GM19099 (cell line): ENCODE measurements around the gene DENND5B.

Experiments
- POLR2A ChIP-seq: IDR thresholded peaks from 3 replicates; pipeline ENCODE4 v1.6.1; 2011; ENCODE audit warnings: low read depth; ENCODE audit not compliant: insufficient read length; ENCODE audit errors: extremely low read depth

Gene DENND5B

DNA sequence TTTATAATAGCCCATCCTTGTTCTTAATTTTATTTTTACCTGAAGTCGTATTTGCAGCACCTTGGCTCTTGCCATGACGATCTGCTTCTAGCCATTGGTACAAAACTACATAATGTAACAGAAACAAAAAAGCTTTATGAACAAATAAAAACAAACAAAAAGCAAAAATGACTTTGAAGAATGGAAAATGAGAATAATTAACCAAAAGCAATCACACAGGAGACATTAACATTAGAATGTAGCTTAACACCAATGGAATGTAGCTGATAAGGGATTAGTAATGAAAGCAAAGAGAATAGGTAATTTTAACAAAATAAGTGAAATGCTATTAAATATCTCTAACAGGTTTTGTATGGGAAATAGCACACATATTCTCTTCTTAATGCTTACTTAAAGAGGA, 91.4 kb downstream of the DENND5B start:
- no peak for TF ChIP-seq POLR2A

- TF ChIP-seq POLR2A: no peak
Measured at GRCh38 chr12:31498424-31498823, 92.5 kb downstream of the DENND5B start.

- no peak for TF ChIP-seq POLR2A
Measured at GRCh38 chr12:31496257-31496656, 94.7 kb downstream of the DENND5B start.

GRCh38 chr12:31494455-31494854, 96.5 kb downstream of the DENND5B start:
- TF ChIP-seq POLR2A: no peak

- TF ChIP-seq POLR2A: no peak
Measured at GRCh38 chr12:31492599-31493196, 98.2 kb downstream of the DENND5B start.

GRCh38 chr12:31491841-31492598, 98.9 kb downstream of the DENND5B start:
- no peak for TF ChIP-seq POLR2A

GRCh38 chr12:31491241-31491794, 99.6 kb downstream of the DENND5B start:
- no peak for TF ChIP-seq POLR2A

- TF ChIP-seq POLR2A: no peak
Measured at GRCh38 chr12:31488737-31489338, 102.1 kb downstream of the DENND5B start.

DNA sequence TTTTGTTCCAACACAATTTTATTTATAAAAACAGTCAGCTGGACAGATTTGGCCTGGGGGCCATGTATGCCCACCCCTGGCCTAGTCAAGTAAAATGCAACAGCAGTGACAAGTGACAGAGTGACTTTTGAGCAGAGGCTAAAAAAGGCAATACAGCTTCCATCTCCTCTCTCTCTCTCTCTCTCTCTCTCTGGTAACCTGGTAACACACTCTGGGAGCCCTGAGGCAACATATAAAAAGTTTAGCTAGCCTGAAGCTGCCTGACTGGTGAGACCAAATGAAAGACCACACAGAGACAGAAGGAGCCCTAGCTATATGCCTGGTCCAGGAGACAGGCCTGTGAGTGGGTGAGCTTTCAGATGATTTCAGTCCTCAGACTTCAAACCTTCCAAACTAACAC, 105.4 kb downstream of the DENND5B start:
- TF ChIP-seq POLR2A: no peak

- no peak for TF ChIP-seq POLR2A
Measured at GRCh38 chr12:31482816-31483215, 108.1 kb downstream of the DENND5B start.

DNA sequence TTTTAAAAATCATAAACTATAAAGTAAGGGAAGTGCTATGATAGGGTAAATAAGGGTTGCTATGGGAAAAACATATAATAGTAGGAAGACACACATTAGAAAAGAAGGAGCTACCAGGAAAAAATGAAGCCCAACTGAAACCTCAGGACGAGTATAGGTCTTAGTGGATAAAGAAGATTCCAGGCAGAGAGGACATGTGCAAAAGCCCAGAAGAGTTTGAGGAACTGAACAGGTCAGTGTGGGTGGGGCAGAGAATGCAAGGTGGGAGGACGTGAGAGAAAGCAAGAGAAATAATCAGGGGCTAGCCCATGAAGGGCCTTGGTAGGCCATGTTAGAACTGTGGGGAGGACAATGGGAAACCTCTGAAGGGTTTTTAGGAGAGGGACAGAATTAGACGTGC, 109.5 kb downstream of the DENND5B start:
- TF ChIP-seq POLR2A: no peak

- TF ChIP-seq POLR2A: no peak
Measured at GRCh38 chr12:31479516-31480210, 111.3 kb downstream of the DENND5B start.

GRCh38 chr12:31478898-31479297, 112.0 kb downstream of the DENND5B start:
- TF ChIP-seq POLR2A: no peak

DNA sequence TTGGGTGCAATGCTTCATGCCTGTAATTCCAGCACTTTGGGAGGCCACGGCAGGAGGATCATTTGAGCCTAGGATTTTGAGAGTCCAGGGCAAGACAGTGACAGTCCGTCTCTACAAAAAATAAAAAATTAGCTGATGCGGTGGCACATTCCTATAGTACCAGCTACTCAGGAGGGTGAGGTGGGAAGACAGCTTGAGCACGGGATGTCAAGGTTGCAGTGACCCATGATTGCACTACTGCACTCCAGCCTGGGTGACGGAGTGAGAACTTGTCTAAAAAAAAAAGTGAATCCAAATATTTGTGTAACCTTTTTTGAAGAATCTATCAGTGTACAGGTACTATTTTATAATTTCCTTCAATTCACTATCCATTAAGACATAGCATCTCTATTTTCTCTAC, 112.5 kb downstream of the DENND5B start:
- TF ChIP-seq POLR2A: no peak

DNA sequence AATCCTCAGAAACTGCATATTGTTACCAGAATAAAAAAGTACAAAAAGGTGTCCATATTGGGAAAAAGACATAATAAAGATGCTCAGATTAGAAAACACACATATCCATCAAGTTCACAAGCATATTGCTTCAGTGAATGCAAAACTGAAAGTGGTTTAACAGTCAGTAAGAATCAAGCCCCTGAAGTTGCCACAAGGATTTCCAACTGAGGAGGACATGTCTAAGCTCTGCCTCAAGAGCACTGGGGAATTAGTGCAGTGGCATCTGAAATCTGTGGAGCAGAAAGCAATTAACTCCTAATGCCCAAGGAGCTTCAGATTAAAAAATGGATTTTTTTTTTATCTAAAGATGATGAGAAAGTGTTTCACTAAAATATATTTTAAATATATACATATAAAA, 113.2 kb downstream of the DENND5B start:
- TF ChIP-seq POLR2A: no peak

- no peak for TF ChIP-seq POLR2A
Measured at GRCh38 chr12:31476437-31476836, 114.5 kb downstream of the DENND5B start.

GRCh38 chr12:31474751-31475150, 116.2 kb downstream of the DENND5B start:
- no peak for TF ChIP-seq POLR2A
